ENCODE measurements around the gene SUMO3.

SUMO3 gene

GRCh38 chr21:44815852-44816628, 1.8 kb downstream of the SUMO3 start:
- 90 to 91% methylated on average over 10 of the region's 10 CpGs for WGBS, 2 experiments

GRCh38 chr21:44815225-44815624, 2.6 kb downstream of the SUMO3 start:
- H3K27ac ChIP-seq (ENCODE audit: insufficient read depth, low read depth, low read length, poor library complexity, severe bottlenecking), result no peak overlapping the region

More at GRCh38 chr21:44815852-44816628, 1.8 kb downstream of the SUMO3 start:
- no peaks in the 10 kb centered on the region for H3K36me3 ChIP-seq (ENCODE audit: control insufficient read depth, insufficient read depth, low read length)
- no peak overlapping the region for H3K27ac ChIP-seq (ENCODE audit: insufficient read depth, low read depth, low read length, poor library complexity, severe bottlenecking)
- H3K9me3 ChIP-seq (ENCODE audit: control insufficient read depth, low read length), result no peaks in the 10 kb centered on the region
- H3K4me3 ChIP-seq (ENCODE audit: insufficient read depth, low read depth, low read length), result no peak overlapping the region
- H3K4me1 ChIP-seq (ENCODE audit: control insufficient read depth, insufficient read depth, low read length), result no peaks in the 10 kb centered on the region
- H3K27me3 ChIP-seq (ENCODE audit: control insufficient read depth, insufficient read depth, low read length, poor library complexity, severe bottlenecking), result no peaks in the 10 kb centered on the region

GRCh38 chr21:44814498-44815023, 3.3 kb downstream of the SUMO3 start:
- 76 to 80% methylated on average over 11 of the region's 11 CpGs for WGBS, 2 experiments
- no peak overlapping the region for H3K27ac ChIP-seq (ENCODE audit: insufficient read depth, low read depth, low read length, poor library complexity, severe bottlenecking)
- peaks cover 7% of the 10 kb centered on the region for H3K36me3 ChIP-seq (ENCODE audit: control insufficient read depth, insufficient read depth, low read length)
- no peaks in the 10 kb centered on the region for H3K9me3 ChIP-seq (ENCODE audit: control insufficient read depth, low read length)
- H3K27me3 ChIP-seq (ENCODE audit: control insufficient read depth, insufficient read depth, low read length, poor library complexity, severe bottlenecking), result no peaks in the 10 kb centered on the region
- H3K4me3 ChIP-seq (ENCODE audit: insufficient read depth, low read depth, low read length), result no peak overlapping the region
- H3K4me1 ChIP-seq (ENCODE audit: control insufficient read depth, insufficient read depth, low read length), result no peaks in the 10 kb centered on the region

More at GRCh38 chr21:44815225-44815624, 2.6 kb downstream of the SUMO3 start:
- H3K36me3 ChIP-seq (ENCODE audit: control insufficient read depth, insufficient read depth, low read length), result peaks cover 3% of the 10 kb centered on the region
- no peaks in the 10 kb centered on the region for H3K27me3 ChIP-seq (ENCODE audit: control insufficient read depth, insufficient read depth, low read length, poor library complexity, severe bottlenecking)
- no peak overlapping the region for H3K4me3 ChIP-seq (ENCODE audit: insufficient read depth, low read depth, low read length)
- no peaks in the 10 kb centered on the region for H3K4me1 ChIP-seq (ENCODE audit: control insufficient read depth, insufficient read depth, low read length)
- H3K9me3 ChIP-seq (ENCODE audit: control insufficient read depth, low read length), result no peaks in the 10 kb centered on the region
- WGBS, 2 experiments, result 94 to 96% methylated on average over 8 of the region's 8 CpGs

- Histone ChIP-seq H3K9me3 (ENCODE audit: control insufficient read depth, low read length) (no peaks in the 10 kb centered on the region), H3K4me1 (ENCODE audit: control insufficient read depth, insufficient read depth, low read length) (no peaks in the 10 kb centered on the region), H3K27ac (ENCODE audit: insufficient read depth, low read depth, low read length, poor library complexity, severe bottlenecking) (no peak overlapping the region), H3K4me3 (ENCODE audit: insufficient read depth, low read depth, low read length) (no peak overlapping the region), H3K27me3 (ENCODE audit: control insufficient read depth, insufficient read depth, low read length, poor library complexity, severe bottlenecking) (no peaks in the 10 kb centered on the region), H3K36me3 (ENCODE audit: control insufficient read depth, insufficient read depth, low read length) (peaks cover 9% of the 10 kb centered on the region)
- WGBS, 2 experiments, result 92 to 93% methylated on average over 18 of the region's 18 CpGs
Measured at GRCh38 chr21:44813727-44814126, 4.1 kb downstream of the SUMO3 start.

GRCh38 chr21:44813149-44813548, 4.7 kb downstream of the SUMO3 start:
- no peak overlapping the region for H3K4me3 ChIP-seq (ENCODE audit: insufficient read depth, low read depth, low read length)
- H3K9me3 ChIP-seq (ENCODE audit: control insufficient read depth, low read length), result no peaks in the 10 kb centered on the region
- no peaks in the 10 kb centered on the region for H3K4me1 ChIP-seq (ENCODE audit: control insufficient read depth, insufficient read depth, low read length)
- H3K36me3 ChIP-seq (ENCODE audit: control insufficient read depth, insufficient read depth, low read length), result peaks cover 13% of the 10 kb centered on the region
- WGBS, 2 experiments, result 93 to 94% methylated on average over 10 of the region's 10 CpGs
- H3K27ac ChIP-seq (ENCODE audit: insufficient read depth, low read depth, low read length, poor library complexity, severe bottlenecking), result no peak overlapping the region
- no peaks in the 10 kb centered on the region for H3K27me3 ChIP-seq (ENCODE audit: control insufficient read depth, insufficient read depth, low read length, poor library complexity, severe bottlenecking)

- Histone ChIP-seq H3K4me3 (ENCODE audit: insufficient read depth, low read depth, low read length) (no peak overlapping the region), H3K9me3 (ENCODE audit: control insufficient read depth, low read length) (no peaks in the 10 kb centered on the region), H3K4me1 (ENCODE audit: control insufficient read depth, insufficient read depth, low read length) (no peaks in the 10 kb centered on the region), H3K27me3 (ENCODE audit: control insufficient read depth, insufficient read depth, low read length, poor library complexity, severe bottlenecking) (no peaks in the 10 kb centered on the region), H3K27ac (ENCODE audit: insufficient read depth, low read depth, low read length, poor library complexity, severe bottlenecking) (no peak overlapping the region), H3K36me3 (ENCODE audit: control insufficient read depth, insufficient read depth, low read length) (peaks cover 16% of the 10 kb centered on the region)
- WGBS, 2 experiments, result 93 to 94% methylated on average over 14 of the region's 14 CpGs
Measured at GRCh38 chr21:44812640-44813039, 5.2 kb downstream of the SUMO3 start.

GRCh38 chr21:44810779-44811178, 7.1 kb downstream of the SUMO3 start:
- H3K4me1 ChIP-seq (ENCODE audit: control insufficient read depth, insufficient read depth, low read length), result no peaks in the 10 kb centered on the region
- WGBS, 2 experiments, result 82 to 92% methylated on average over 5 to 6 of the region's 6 CpGs
- H3K4me3 ChIP-seq (ENCODE audit: insufficient read depth, low read depth, low read length), result no peak overlapping the region
- no peak overlapping the region for H3K27ac ChIP-seq (ENCODE audit: insufficient read depth, low read depth, low read length, poor library complexity, severe bottlenecking)
- H3K9me3 ChIP-seq (ENCODE audit: control insufficient read depth, low read length), result no peaks in the 10 kb centered on the region
- H3K36me3 ChIP-seq (ENCODE audit: control insufficient read depth, insufficient read depth, low read length), result peaks cover 31% of the 10 kb centered on the region
- H3K27me3 ChIP-seq (ENCODE audit: control insufficient read depth, insufficient read depth, low read length, poor library complexity, severe bottlenecking), result no peaks in the 10 kb centered on the region

- Histone ChIP-seq H3K9me3 (ENCODE audit: control insufficient read depth, low read length) (no peaks in the 10 kb centered on the region), H3K4me3 (ENCODE audit: insufficient read depth, low read depth, low read length) (no peak overlapping the region), H3K36me3 (ENCODE audit: control insufficient read depth, insufficient read depth, low read length) (peaks cover 41% of the 10 kb centered on the region), H3K27ac (ENCODE audit: insufficient read depth, low read depth, low read length, poor library complexity, severe bottlenecking) (no peak overlapping the region), H3K4me1 (ENCODE audit: control insufficient read depth, insufficient read depth, low read length) (no peaks in the 10 kb centered on the region), H3K27me3 (ENCODE audit: control insufficient read depth, insufficient read depth, low read length, poor library complexity, severe bottlenecking) (no peaks in the 10 kb centered on the region)
- 94 to 98% methylated on average over 4 of the region's 4 CpGs for WGBS, 2 experiments
Measured at GRCh38 chr21:44805859-44806258, 12.0 kb downstream of the SUMO3 start.

- Histone ChIP-seq H3K4me3 (ENCODE audit: insufficient read depth, low read depth, low read length) (no peak overlapping the region), H3K27ac (ENCODE audit: insufficient read depth, low read depth, low read length, poor library complexity, severe bottlenecking) (no peak overlapping the region), H3K36me3 (ENCODE audit: control insufficient read depth, insufficient read depth, low read length) (peaks cover 38% of the 10 kb centered on the region), H3K4me1 (ENCODE audit: control insufficient read depth, insufficient read depth, low read length) (peaks cover 5% of the 10 kb centered on the region), H3K27me3 (ENCODE audit: control insufficient read depth, insufficient read depth, low read length, poor library complexity, severe bottlenecking) (no peaks in the 10 kb centered on the region), H3K9me3 (ENCODE audit: control insufficient read depth, low read length) (no peaks in the 10 kb centered on the region)
- 84 to 96% methylated on average over 4 of the region's 4 CpGs for WGBS, 2 experiments
Measured at GRCh38 chr21:44805226-44805625, 12.6 kb downstream of the SUMO3 start.

GRCh38 chr21:44804762-44805161, 13.1 kb downstream of the SUMO3 start:
- Histone ChIP-seq H3K9me3 (ENCODE audit: control insufficient read depth, low read length) (no peaks in the 10 kb centered on the region), H3K27me3 (ENCODE audit: control insufficient read depth, insufficient read depth, low read length, poor library complexity, severe bottlenecking) (no peaks in the 10 kb centered on the region), H3K36me3 (ENCODE audit: control insufficient read depth, insufficient read depth, low read length) (peaks cover 36% of the 10 kb centered on the region), H3K27ac (ENCODE audit: insufficient read depth, low read depth, low read length, poor library complexity, severe bottlenecking) (no peak overlapping the region), H3K4me1 (ENCODE audit: control insufficient read depth, insufficient read depth, low read length) (peaks cover 5% of the 10 kb centered on the region), H3K4me3 (ENCODE audit: insufficient read depth, low read depth, low read length) (no peak overlapping the region)
- 91 to 96% methylated on average over 6 of the region's 6 CpGs for WGBS, 2 experiments
